Neutrophil (primary cell): Measurements from ENCODE around the gene CPT1B.

Experiments used
- H3K27ac ChIP-seq: fragments of 200-600 bp; sonication (generic); 2 replicates; pipeline ENCODE4 v1.5.1; 2016; ENCODE audit warnings: mild to moderate bottlenecking, moderate library complexity
- H3K27me3 ChIP-seq: fragments of 200-600 bp; sonication (generic); 2 replicates; pipeline ENCODE4 v1.6.0; 2016; ENCODE audit warnings: mild to moderate bottlenecking
- H3K36me3 ChIP-seq: fragments of 200-600 bp; sonication (generic); 2 replicates; pipeline ENCODE4 v1.5.1; 2017
- H3K4me1 ChIP-seq, 2 experiments: fragments of 200-600 bp in 1 of 2; sonication (generic) in 1 of 2; 1 replicate in 1 of 2; 2 replicates in 1 of 2; pipeline versions ENCODE4 v1.5.1 to v1.6.1; 2013 to 2016; ENCODE audit warnings: low read depth in 1 of 2, low read length in 1 of 2, mild to moderate bottlenecking in 1 of 2, moderate library complexity in 1 of 2; ENCODE audit not compliant: control insufficient read depth in 1 of 2, insufficient read depth in 1 of 2
- H3K4me3 ChIP-seq, 2 experiments: fragments of 200-600 bp in 1 of 2; sonication (generic) in 1 of 2; 1 replicate in 1 of 2; 2 replicates in 1 of 2; pipeline ENCODE4 v1.5.1; 2013 to 2016; ENCODE audit warnings: low read depth in 1 of 2, low read length in 1 of 2, mild to moderate bottlenecking in 1 of 2, moderate library complexity in 1 of 2
- H3K9me3 ChIP-seq: fragments of 200-600 bp; sonication (generic); 2 replicates; pipeline ENCODE4 v1.5.1; 2016
- TF ChIP-seq, protein P1 (sequence below): fragments of 200-600 bp; sonication (generic); IDR thresholded peaks from 2 replicates; pipeline ENCODE4 v1.5.1; 2016; ENCODE audit warnings: antibody characterized with exemption

The CPT1B gene

DNA sequence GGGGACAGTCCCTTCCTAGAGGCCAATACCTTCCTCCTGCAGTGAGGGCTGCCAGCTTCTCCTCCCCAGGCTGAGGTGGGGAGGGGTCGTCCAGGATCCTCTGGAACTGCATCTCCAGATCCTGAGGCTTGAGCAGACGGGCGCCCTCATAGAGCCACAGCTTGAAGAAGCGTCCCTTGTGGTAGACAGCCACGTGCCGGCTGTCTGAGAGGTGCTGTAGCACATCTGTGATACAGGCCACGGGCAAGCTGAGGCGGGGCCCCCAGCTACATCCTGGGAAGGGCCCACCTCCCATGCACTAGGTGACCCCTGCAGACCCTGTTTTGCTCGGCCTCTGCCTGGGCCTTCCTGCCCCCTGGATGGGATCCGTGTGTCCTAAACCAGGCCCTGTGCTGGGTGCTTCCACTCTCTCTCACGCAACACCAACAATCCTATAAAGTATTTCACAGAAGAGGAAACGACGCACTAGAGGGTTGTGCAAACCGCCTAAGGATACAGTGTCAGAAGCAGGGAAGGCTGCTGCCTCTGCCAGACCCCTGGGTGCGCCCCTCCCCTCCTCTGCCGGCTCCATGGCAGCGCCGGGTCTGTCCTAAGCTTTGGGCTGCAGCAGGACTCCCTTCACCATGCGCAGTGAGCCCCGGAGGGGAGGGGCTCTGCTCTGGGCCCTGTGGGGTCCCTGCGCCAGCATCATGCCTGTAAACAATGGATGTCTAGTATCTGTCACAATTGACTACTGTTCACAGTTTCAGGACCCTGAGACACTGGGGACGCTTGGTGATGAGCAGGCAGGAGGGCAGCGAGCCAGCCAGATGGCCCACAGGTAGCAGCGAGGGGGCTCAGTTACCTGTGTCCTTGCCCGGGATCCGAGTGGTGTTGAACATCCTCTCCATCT lies 4.5 kb downstream of the CPT1B start:
- Histone ChIP-seq H3K36me3 (peaks cover 81% of the 10 kb centered on the region), H3K4me3 (no peak overlapping the region), H3K27me3 (peaks cover 18% of the 10 kb centered on the region), H3K27ac (no peak overlapping the region), H3K9me3 (no peaks in the 10 kb centered on the region), H3K4me1 (no peaks in the 10 kb centered on the region)
- TF ChIP-seq, protein P1, sequence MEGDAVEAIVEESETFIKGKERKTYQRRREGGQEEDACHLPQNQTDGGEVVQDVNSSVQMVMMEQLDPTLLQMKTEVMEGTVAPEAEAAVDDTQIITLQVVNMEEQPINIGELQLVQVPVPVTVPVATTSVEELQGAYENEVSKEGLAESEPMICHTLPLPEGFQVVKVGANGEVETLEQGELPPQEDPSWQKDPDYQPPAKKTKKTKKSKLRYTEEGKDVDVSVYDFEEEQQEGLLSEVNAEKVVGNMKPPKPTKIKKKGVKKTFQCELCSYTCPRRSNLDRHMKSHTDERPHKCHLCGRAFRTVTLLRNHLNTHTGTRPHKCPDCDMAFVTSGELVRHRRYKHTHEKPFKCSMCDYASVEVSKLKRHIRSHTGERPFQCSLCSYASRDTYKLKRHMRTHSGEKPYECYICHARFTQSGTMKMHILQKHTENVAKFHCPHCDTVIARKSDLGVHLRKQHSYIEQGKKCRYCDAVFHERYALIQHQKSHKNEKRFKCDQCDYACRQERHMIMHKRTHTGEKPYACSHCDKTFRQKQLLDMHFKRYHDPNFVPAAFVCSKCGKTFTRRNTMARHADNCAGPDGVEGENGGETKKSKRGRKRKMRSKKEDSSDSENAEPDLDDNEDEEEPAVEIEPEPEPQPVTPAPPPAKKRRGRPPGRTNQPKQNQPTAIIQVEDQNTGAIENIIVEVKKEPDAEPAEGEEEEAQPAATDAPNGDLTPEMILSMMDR: no peak

DNA sequence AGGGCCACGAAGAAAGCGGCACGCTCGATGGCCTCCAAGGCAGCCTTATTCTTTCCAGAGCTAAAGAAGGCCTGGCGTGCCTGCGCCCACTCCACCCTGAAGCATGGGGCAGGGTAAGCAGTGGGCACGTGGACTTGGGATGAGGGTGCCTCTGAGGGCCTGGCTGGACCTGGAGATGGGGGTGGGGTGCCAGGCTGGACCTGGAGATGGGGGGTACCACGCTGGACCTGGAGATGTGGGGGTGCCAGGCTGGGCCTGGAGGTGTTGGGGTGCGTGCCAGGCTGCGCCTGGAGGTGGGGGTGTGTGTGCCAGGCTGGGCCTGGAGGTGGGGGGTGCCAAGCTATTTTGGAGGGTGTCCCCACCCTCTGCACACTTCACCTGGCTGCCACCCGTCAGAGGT lies 5.3 kb downstream of the CPT1B start:
- no peaks in the 10 kb centered on the region for H3K4me1 ChIP-seq
- H3K27ac ChIP-seq: no peak overlapping the region
- TF ChIP-seq, protein P1: no peak
- peaks cover 83% of the 10 kb centered on the region for H3K36me3 ChIP-seq
- no peak overlapping the region for H3K4me3 ChIP-seq
- H3K27me3 ChIP-seq: peaks cover 10% of the 10 kb centered on the region
- no peaks in the 10 kb centered on the region for H3K9me3 ChIP-seq

DNA sequence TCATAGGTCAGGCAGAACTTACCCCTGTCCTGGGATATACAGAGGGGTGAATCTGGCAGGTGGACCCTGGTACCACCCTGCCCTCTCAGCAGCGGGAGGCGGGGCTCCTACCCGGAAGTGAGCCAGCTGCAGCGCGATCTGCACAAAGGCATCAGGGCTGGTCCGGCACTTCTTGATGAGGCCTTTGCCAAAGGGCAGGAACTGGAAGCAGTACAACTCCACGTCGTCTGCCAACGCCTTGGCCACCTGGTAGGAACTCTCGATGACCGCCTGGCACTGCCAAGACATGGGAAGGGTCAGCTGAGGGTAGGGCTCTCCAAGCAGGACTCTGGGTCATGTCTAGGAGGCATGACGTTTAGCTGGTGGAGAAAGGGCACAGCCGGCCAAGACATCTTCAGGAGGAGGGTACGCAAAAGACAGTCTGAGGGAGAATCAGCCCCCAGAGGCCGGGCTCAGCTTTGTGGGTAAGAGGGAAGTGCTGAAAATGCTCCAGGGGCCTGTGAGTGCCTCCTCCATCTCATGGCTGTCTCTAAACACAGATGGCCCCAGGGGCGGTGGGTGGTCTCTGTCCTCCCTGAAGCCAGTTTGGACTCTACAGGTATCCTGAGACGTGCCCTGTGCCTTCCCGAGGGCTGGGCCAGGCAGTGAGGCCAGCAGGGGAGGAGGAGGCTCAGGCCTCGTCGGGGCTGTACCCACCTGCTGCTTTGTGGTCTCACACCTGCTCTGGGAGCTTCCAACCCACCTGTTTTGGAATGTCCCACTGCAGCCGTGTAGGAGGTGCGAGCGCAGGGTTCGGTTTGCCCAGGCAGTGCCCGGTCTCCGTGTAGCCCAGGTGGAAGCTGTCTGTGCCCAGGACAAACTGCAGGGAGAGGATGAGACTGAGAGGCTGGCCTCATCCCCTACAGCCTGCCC lies 6.7 kb downstream of the CPT1B start:
- no peaks in the 10 kb centered on the region for H3K9me3 ChIP-seq
- no peak overlapping the region for H3K27ac ChIP-seq
- peaks cover 85% of the 10 kb centered on the region for H3K36me3 ChIP-seq
- H3K4me1 ChIP-seq: no peaks in the 10 kb centered on the region
- H3K4me3 ChIP-seq: no peak overlapping the region
- H3K27me3 ChIP-seq: no peaks in the 10 kb centered on the region
- TF ChIP-seq, protein P1: no peak

DNA sequence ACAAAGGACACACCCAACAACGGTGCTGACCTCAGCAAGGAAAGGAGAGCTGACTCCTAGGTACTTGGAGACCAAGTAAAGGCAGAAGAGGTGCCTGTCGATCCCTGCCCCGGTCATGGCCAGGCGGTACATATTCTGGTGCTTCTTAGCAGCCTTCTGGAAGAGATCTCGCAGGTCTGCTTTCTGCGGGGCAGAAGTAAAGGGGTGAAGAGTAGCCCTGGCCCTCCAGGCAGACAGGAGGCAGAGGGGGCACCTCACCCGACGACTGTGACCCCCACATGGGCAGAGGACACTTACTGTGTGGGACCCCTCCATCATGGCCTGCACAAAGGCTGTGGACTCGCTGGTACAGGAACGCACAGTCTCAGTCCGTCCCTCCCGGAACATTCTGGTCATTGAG lies 7.4 kb downstream of the CPT1B start:
- Histone ChIP-seq H3K27ac (no peak overlapping the region), H3K9me3 (no peaks in the 10 kb centered on the region), H3K36me3 (peaks cover 79% of the 10 kb centered on the region), H3K4me3 (no peak overlapping the region), H3K4me1 (no peaks in the 10 kb centered on the region), H3K27me3 (no peaks in the 10 kb centered on the region)
- TF ChIP-seq, protein P1: no peak

DNA sequence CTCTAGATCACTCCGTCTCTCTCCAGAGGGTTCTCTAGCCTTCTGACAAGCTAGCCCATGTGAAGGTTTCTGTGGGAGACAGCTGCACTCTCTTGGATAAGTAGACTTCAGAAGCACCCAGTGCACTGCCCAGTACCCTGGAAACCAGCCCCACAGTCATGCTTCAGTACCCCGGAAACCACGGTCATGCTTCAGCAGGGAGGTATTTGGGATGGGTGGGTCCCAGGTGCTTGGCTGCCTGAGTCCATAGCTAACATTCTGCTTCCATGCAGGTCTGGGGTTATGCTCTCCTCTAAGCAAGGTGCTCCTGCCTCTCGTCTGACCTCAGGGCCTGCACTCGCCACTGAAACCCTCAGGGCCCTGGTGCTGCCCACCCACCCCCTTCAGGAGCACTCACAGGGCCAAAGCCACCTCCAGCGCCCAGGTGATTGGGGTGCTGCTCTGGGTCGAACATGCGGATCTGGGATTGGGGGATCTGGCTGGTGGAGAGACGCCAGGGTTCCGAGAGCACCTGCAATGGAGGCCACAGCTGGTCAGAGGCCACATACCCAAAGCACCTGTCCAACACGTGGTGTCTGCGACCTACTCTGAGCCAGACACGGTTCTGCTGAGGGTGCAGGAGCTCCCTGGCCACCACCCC lies 8.2 kb downstream of the CPT1B start:
- no peaks in the 10 kb centered on the region for H3K4me1 ChIP-seq
- peaks cover 72% of the 10 kb centered on the region for H3K36me3 ChIP-seq
- H3K9me3 ChIP-seq: no peaks in the 10 kb centered on the region
- no peak overlapping the region for H3K4me3 ChIP-seq
- H3K27ac ChIP-seq: no peak overlapping the region
- H3K27me3 ChIP-seq: peaks cover 5% of the 10 kb centered on the region
- TF ChIP-seq, protein P1: no peak
